ENCODE data around the gene KIF7.

Gene KIF7

DNA sequence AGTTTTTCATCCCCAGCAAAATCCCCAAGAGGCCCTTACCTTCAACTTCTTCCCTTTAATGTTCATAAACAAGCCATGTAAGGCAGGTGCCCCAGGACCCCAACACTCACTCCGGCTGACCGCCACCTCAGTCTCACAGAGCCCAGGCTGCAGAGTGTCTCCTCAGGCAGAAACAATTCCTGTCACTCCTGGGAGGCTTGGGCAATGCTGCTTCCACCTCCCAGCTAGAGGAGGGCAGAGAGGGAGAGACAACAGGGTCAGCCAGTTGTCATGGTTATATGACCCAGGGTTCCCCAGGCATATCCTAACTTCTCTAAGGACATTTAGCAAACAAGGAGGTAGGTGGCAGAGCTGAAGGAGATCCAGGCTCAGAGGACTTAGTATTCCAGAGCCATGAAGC is 23.9 kb upstream of the KIF7 start, which contains the start of gene PLIN1:
TSS of gene PLIN1 (minus strand) at position 156 of the 400 bp plus-strand sequence. CDS start 1,878 bp downstream, outside the sequence.
- in situ Hi-C loops (cut with HindIII; ENCODE audit: low sequenced_read_pairs) = no loop called here
- TF ChIP-seq, protein P1, sequence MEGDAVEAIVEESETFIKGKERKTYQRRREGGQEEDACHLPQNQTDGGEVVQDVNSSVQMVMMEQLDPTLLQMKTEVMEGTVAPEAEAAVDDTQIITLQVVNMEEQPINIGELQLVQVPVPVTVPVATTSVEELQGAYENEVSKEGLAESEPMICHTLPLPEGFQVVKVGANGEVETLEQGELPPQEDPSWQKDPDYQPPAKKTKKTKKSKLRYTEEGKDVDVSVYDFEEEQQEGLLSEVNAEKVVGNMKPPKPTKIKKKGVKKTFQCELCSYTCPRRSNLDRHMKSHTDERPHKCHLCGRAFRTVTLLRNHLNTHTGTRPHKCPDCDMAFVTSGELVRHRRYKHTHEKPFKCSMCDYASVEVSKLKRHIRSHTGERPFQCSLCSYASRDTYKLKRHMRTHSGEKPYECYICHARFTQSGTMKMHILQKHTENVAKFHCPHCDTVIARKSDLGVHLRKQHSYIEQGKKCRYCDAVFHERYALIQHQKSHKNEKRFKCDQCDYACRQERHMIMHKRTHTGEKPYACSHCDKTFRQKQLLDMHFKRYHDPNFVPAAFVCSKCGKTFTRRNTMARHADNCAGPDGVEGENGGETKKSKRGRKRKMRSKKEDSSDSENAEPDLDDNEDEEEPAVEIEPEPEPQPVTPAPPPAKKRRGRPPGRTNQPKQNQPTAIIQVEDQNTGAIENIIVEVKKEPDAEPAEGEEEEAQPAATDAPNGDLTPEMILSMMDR (IDR thresholded peaks at IDR 0.05; ENCODE audit: low read depth, low read length, missing control alignments) = no peak
- no peak for DNase-seq (ENCODE audit: low read depth)
- H3K4me3 ChIP-seq (ENCODE audit: low read depth, low read length) = no peak within 1 kb of the TSS

DNA sequence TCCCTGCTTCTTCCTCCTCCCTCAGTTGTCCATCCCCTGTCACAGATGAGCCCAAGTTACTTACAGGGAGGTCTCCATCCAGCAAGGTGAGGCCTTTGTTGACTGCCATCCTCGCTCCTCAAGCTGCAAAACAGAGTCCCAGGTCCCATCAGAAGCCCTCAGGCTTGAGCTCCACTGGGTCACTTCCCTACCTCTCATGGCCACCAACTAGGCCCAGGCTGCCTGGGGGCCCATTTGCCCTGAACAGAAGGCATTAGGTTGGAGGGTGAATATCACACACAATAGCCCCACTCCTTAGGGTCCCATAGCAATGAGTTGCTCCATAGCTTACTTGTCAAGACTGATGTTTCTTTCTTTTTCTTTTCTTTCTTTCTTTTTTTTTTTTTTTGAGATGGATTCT is 22.1 kb upstream of the KIF7 start:
- in situ Hi-C loops (cut with HindIII; ENCODE audit: low sequenced_read_pairs) = no loop called here
- TF ChIP-seq, protein P1 (IDR thresholded peaks at IDR 0.05; ENCODE audit: low read depth, low read length, missing control alignments) = no peak
- H3K4me3 ChIP-seq (ENCODE audit: low read depth, low read length) = no peak overlapping the region
- DNase-seq (ENCODE audit: low read depth) = no peak

DNA sequence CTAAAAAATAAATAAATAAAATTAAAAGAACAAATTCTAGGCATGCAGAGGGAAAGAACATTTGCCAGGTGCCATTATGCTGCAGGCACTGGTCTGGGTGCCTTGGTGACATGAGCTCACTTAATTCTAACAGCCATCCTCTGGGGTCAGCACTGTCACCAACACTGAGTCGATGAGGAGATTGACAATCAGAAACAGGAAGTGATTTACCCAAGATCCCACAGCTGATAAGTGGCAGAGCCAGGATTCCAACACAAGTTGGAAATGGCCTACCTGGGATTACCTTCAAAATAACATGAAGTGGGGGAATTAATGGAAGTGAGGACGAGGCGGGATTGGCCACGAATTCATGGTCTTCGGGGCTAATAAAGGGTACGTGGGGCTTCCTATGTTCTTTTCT is 20.3 kb upstream of the KIF7 start:
- no peak for DNase-seq (ENCODE audit: low read depth)
- H3K4me3 ChIP-seq (ENCODE audit: low read depth, low read length) = no peak overlapping the region
- TF ChIP-seq, protein P1 (IDR thresholded peaks at IDR 0.05; ENCODE audit: low read depth, low read length, missing control alignments) = no peak
- in situ Hi-C loops (cut with HindIII; ENCODE audit: low sequenced_read_pairs) = no loop called here

DNA sequence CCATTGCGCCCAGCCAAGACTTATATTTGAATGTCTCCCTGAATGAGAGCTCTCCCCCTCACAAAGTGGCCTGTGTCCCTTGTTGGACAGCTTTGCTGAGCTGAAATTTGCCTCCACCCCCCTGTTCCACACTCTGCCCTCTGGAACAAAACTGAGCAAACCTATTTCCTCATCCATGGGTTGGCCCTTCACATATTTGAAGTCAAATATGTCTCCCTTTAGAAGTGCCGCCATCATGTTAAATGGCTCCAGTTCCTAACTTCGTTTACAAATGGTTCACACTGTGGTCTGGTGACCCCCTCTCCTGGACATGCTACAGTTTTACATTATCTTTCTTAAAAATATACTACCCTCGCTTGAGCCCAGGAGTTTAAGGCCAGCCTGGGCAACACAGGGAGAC is 19.3 kb upstream of the KIF7 start:
- TF ChIP-seq, protein P1 (IDR thresholded peaks at IDR 0.05; ENCODE audit: low read depth, low read length, missing control alignments) = no peak
- no peak for DNase-seq (ENCODE audit: low read depth)
- no peak overlapping the region for H3K4me3 ChIP-seq (ENCODE audit: low read depth, low read length)
- in situ Hi-C loops (cut with HindIII; ENCODE audit: low sequenced_read_pairs) = loop anchor here (5.0 kb wide), 1 partner anchor 47 kb away; no protein-coding TSS in a partner anchor

DNA sequence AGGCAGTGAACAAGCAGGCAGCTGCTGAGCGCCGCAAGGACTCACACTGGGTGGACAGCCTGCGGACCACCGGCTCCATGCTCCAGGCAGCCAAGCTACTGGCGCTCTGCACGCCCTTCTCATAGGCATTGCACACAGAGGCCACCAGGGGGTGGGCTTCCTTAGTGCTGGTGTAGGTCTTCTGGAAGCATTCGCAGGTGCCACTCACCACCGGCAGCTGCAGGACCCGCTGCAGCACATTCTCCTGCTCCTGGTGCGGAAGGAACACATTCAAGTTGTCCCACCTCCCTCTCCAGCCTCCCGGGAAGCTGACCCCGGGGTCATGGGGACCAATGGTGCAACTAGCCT is 17.9 kb upstream of the KIF7 start:
- no peak for DNase-seq (ENCODE audit: low read depth)
- TF ChIP-seq, protein P1 (IDR thresholded peaks at IDR 0.05; ENCODE audit: low read depth, low read length, missing control alignments) = peak; percentile 54
- no peak overlapping the region for H3K4me3 ChIP-seq (ENCODE audit: low read depth, low read length)
- in situ Hi-C loops (cut with HindIII; ENCODE audit: low sequenced_read_pairs) = loop anchor here (5.0 kb wide), 1 partner anchor 46 kb away; no protein-coding TSS in a partner anchor

DNA sequence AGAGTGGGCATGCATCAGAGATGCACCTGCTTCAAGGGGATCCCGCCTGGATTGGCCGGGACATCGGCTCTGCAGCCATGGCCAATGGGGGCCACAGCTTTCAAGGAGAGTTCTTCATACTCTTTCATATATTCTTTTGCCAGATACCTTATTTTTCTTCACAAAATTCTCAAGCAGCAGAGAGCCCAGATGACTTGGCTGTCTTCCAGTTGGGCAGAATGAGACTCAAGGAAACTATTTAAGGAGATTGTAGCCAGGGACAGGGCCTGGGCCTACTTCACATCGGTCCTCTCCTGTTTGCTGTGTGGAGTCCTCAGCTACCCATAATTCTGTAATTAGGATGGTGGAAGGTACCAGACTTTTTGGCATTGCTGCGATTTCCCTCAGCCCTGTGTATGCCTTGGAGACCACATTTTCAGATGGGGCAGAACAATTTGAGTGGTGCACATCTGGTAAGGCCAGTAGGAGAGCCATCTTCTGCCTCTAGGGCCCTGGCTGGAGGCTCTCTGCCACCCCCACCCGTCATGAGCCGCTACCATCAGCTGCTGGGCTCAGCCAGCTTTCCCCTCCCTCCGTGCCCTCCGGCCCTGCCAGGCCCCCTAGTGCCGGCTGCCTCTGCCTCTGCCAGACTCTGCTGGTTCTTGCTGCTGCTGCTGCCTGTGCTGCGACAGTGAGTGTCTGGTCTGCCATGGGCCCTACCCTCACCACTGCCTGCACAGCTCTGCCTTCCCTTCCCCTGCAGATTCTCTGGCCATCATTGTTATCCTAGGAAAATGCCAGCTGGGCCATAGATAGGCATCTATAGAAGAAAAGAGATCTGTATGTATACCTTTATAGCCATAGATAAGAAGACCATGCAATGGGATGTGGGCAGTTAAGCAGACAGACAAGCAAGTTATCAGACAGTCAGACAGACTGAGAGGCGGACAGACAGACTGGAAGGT is 17.2 kb upstream of the KIF7 start:
- in situ Hi-C loops (cut with HindIII; ENCODE audit: low sequenced_read_pairs) = loop anchor here (5.0 kb wide), 1 partner anchor 45 kb away; no protein-coding TSS in a partner anchor
- no peak for DNase-seq (ENCODE audit: low read depth)
- H3K4me3 ChIP-seq (ENCODE audit: low read depth, low read length) = no peak overlapping the region
- TF ChIP-seq, protein P1 (IDR thresholded peaks at IDR 0.05; ENCODE audit: low read depth, low read length, missing control alignments) = no peak

All from astrocyte of the cerebellum (primary cell).